GM12872 (cell line): ENCODE measurements around the gene THUMPD3.

ENCODE experiments used
- CTCF ChIP-seq: IDR thresholded peaks from 3 replicates; pipeline ENCODE4 v1.5.1; 2011; ENCODE audit warnings: low read depth, mild to moderate bottlenecking, low read length, moderate library complexity; ENCODE audit not compliant: insufficient read depth

Gene THUMPD3

GRCh38 chr3:9395570-9396300, 32.9 kb downstream of the THUMPD3 start:
- TF ChIP-seq CTCF, result no peak

- TF ChIP-seq CTCF, result no peak
These were observed 33.4 kb downstream of the THUMPD3 start for GRCh38 chr3:9396301-9396631.

GRCh38 chr3:9396632-9397331, 33.9 kb downstream of the THUMPD3 start:
- no peak for TF ChIP-seq CTCF

- TF ChIP-seq CTCF, result no peak
These were observed 34.6 kb downstream of the THUMPD3 start, which contains the start of gene SETD5 for GRCh38 chr3:9397332-9397905. Gene SETD5 (plus strand): TSS chr3:9397615. CDS start chr3:9428939, 31,324 bp downstream.

- TF ChIP-seq CTCF, result no peak
These were observed 35.2 kb downstream of the THUMPD3 start for GRCh38 chr3:9397906-9398699.

- TF ChIP-seq CTCF, result no peak
These were observed 36.0 kb downstream of the THUMPD3 start for GRCh38 chr3:9398700-9399336.
